Thoracic aorta endothelial cell (primary cell): ENCODE data around the gene CSPG5. TPM values are rescaled to one million over a fixed set of nuclear protein-coding genes. Genes with fewer than 3 reads are reported as not detected.

ENCODE experiments used
- small RNA-seq: library from RNA; depleted of rRNA; stranded (forward); fragments of <200 nt; gene quantifications from one replicate; pipeline ENCODE3, GENCODE V24; 2012
- total RNA-seq: library from RNA; depleted of rRNA; stranded (reverse); fragments of >200 nt; gene quantifications from 2 replicates; pipeline ENCODE4 v1.2.3, GENCODE V29; 2012

The CSPG5 gene, protein sequence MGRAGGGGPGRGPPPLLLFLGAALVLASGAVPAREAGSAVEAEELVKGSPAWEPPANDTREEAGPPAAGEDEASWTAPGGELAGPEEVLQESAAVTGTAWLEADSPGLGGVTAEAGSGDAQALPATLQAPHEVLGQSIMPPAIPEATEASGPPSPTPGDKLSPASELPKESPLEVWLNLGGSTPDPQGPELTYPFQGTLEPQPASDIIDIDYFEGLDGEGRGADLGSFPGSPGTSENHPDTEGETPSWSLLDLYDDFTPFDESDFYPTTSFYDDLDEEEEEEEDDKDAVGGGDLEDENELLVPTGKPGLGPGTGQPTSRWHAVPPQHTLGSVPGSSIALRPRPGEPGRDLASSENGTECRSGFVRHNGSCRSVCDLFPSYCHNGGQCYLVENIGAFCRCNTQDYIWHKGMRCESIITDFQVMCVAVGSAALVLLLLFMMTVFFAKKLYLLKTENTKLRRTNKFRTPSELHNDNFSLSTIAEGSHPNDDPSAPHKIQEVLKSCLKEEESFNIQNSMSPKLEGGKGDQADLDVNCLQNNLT
- 0.40 and 0.79 TPM in 2 replicates for total RNA-seq

DNA sequence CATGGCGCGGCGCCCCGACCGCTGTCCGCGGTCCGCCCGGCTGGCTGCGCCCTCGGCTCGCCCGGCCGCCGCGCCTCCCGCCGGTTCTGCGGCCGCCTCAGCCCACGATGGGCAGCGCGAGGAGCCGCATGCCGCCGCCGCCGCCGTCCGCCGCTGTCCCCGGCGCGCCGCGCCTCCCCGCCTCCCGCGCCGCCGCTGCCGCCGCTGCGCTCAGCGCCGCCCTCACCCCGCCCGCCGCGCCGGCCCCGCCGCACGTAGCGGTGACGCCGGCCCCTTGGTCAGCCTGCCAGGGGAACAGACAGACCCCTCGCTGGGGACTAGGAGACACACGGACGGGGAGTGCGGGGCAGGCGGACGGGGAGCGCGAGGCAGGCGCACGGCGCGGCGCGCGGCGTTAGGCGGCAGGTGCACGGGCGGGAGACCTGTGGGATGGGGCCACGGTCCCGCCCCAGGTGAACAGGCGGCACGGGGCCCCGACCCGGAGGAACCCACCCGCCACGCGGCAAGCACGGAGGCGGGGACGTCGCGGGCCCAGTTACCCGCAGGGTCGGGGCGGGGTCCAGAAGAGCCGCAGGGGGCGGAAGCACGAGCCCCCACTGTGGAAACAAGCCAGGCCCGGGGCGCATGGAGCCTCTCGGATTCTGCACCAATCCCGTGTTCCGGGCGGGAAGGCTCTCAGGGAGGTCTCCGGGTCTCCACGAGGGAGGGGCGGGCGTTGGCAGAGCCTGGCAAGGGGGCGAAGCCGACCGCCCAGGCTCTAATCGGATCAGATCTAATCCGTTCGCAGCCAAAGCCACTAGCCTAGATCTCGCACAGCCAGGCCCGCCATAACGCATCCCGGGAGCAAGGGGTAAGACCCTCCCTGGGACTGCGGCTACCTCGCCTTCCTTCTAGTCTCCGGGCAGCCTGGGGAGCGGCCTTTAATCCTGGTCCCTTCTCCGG lies at the start of gene CSPG5:
Gene CSPG5, minus strand, starts transcription at position 175 of the 942 bp plus-strand sequence. Its CDS starts 172 bp downstream, at position 3.

DNA sequence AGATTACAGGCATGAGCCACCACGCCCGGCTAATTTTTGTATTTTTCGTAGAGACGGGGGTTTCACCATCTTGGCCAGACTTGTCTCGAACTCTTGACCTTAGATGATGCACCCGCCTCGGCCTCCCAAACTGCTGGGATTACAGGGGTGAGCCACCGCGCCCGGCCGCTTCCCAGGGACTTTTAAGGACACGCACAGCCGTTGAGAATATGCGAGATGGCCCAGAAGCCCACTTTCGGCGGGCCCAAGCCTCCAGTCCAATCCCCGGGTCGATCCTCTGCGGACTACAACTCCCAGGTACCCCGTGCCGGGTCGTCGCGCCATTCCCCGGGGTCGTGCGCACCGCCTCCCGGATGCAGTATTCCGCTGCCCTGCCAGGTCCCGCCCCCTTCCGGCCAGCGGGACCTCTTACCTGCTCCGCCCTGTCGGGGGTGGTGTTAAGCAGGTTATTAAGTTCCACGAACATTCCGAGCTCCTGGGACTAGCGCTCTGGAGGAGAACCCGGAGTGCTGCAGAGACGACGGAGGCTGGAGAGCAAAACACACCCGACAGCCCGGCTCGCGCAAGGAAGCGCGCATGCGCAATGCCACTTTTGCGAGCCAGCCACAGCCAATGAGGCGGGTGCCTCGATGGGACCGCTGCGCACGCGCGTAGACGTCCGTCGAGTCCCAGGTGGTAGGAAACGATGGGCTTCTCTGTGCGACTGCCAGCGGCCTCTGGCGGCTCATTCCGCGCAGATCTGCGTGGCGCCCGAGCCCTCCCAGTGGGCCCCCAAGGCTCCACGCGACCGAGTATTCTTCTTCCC lies 65.3 kb downstream of the CSPG5 start, which contains the start of gene ELP6:
Gene ELP6, minus strand, starts transcription at position 588 of the 805 bp plus-strand sequence. Its CDS starts 122 bp downstream, at position 466.

Small RNA genes lying within 50 kb of the gene (small RNA-seq; reads per million reads assigned to genes)
- not detected for gene RN7SL870P

Other genes starting within 250 kb of the CSPG5 start
- 26.2 and 32.6 TPM in 2 replicates for gene PTPN23, start 197.8 kb downstream of the CSPG5 start, total RNA-seq
- 53.5 and 67.1 TPM in 2 replicates for gene SCAP, start 102.9 kb downstream of the CSPG5 start, total RNA-seq
- gene ELP6, start 65.2 kb downstream of the CSPG5 start, total RNA-seq, result 28.2 and 28.4 TPM in 2 replicates
- 88.3 and 92.7 TPM in 2 replicates for gene SMARCC1, start 203.0 kb upstream of the CSPG5 start, total RNA-seq
- gene DHX30, start 224.3 kb upstream of the CSPG5 start, total RNA-seq, result 73.8 and 91.3 TPM in 2 replicates